ENCODE measurements around the gene LONP2. TPM values are rescaled to one million over a fixed set of nuclear protein-coding genes. Genes with fewer than 3 reads are reported as not detected.
"Not testable (repeated sequence)": the region's sequence is repeated elsewhere in the genome, so short reads cannot be mapped to it uniquely, and the experiment has no call there.

The LONP2 gene
- total RNA-seq, 1 donor: 56.8 TPM

- Histone ChIP-seq H3K27me3 (ENCODE audit: insufficient read depth, low read length) (no peaks in the 10 kb centered on the region), H3K36me3 (ENCODE audit: insufficient read depth, low read length) (no peaks in the 10 kb centered on the region), H4K20me1 (ENCODE audit: insufficient read depth, low read length) (no peaks in the 10 kb centered on the region), H2AFZ (ENCODE audit: low read length) (peak overlapping the region; percentile 78), H3K27ac (ENCODE audit: low read depth, low read length) (peak overlapping the region; percentile 64), H3K9me3 (ENCODE audit: low read depth, low read length) (no peaks in the 10 kb centered on the region), H3K4me2 (ENCODE audit: insufficient read depth, low read length) (no peak overlapping the region), H3K4me3 (ENCODE audit: insufficient read depth, low read length) (no peak overlapping the region), H3K79me2 (ENCODE audit: insufficient read depth, low read length) (no peaks in the 10 kb centered on the region), H3K4me1 (ENCODE audit: insufficient read depth, low read length) (peaks cover 11% of the 10 kb centered on the region)
- TF ChIP-seq CTCF (IDR thresholded peaks at IDR 0.05; ENCODE audit: extremely low read depth, low read depth, low read length): no peak
- DNase-seq (ENCODE audit: insufficient read length, low spot score, missing footprints): no peak
Observed at GRCh38 chr16:48394355-48394703, 150.2 kb downstream of the LONP2 start.

GRCh38 chr16:48395375-48395774, 151.3 kb downstream of the LONP2 start:
- no peaks in the 10 kb centered on the region for H3K79me2 ChIP-seq (ENCODE audit: insufficient read depth, low read length)
- no peaks in the 10 kb centered on the region for H3K9me3 ChIP-seq (ENCODE audit: low read depth, low read length)
- TF ChIP-seq CTCF (IDR thresholded peaks at IDR 0.05; ENCODE audit: extremely low read depth, low read depth, low read length): no peak
- no peak for DNase-seq (ENCODE audit: insufficient read length, low spot score, missing footprints)
- peaks cover 11% of the 10 kb centered on the region for H3K4me1 ChIP-seq (ENCODE audit: insufficient read depth, low read length)
- H3K4me3 ChIP-seq (ENCODE audit: insufficient read depth, low read length): no peak overlapping the region
- H2AFZ ChIP-seq (ENCODE audit: low read length): no peak overlapping the region
- H3K27ac ChIP-seq (ENCODE audit: low read depth, low read length): no peak overlapping the region
- no peaks in the 10 kb centered on the region for H3K36me3 ChIP-seq (ENCODE audit: insufficient read depth, low read length)
- no peaks in the 10 kb centered on the region for H3K27me3 ChIP-seq (ENCODE audit: insufficient read depth, low read length)
- H4K20me1 ChIP-seq (ENCODE audit: insufficient read depth, low read length): no peaks in the 10 kb centered on the region
- no peak overlapping the region for H3K4me2 ChIP-seq (ENCODE audit: insufficient read depth, low read length)

- H3K27ac ChIP-seq (ENCODE audit: low read depth, low read length); H3K4me3 ChIP-seq (ENCODE audit: insufficient read depth, low read length); H2AFZ ChIP-seq (ENCODE audit: low read length); H4K20me1 ChIP-seq (ENCODE audit: insufficient read depth, low read length); H3K36me3 ChIP-seq (ENCODE audit: insufficient read depth, low read length); H3K4me1 ChIP-seq (ENCODE audit: insufficient read depth, low read length); DNase-seq (ENCODE audit: insufficient read length, low spot score, missing footprints); H3K4me2 ChIP-seq (ENCODE audit: insufficient read depth, low read length); H3K79me2 ChIP-seq (ENCODE audit: insufficient read depth, low read length); H3K9me3 ChIP-seq (ENCODE audit: low read depth, low read length); H3K27me3 ChIP-seq (ENCODE audit: insufficient read depth, low read length): not testable (repeated sequence)
Observed at GRCh38 chr16:48402547-48402946, 158.4 kb downstream of the LONP2 start.

GRCh38 chr16:48405153-48405552, 161.1 kb downstream of the LONP2 start:
- peaks cover 15% of the 10 kb centered on the region for H3K4me1 ChIP-seq (ENCODE audit: insufficient read depth, low read length)
- no peaks in the 10 kb centered on the region for H3K27me3 ChIP-seq (ENCODE audit: insufficient read depth, low read length)
- no peak overlapping the region for H3K4me3 ChIP-seq (ENCODE audit: insufficient read depth, low read length)
- H3K36me3 ChIP-seq (ENCODE audit: insufficient read depth, low read length): no peaks in the 10 kb centered on the region
- no peak overlapping the region for H2AFZ ChIP-seq (ENCODE audit: low read length)
- TF ChIP-seq CTCF (IDR thresholded peaks at IDR 0.05; ENCODE audit: extremely low read depth, low read depth, low read length): no peak
- H3K9me3 ChIP-seq (ENCODE audit: low read depth, low read length): no peaks in the 10 kb centered on the region
- no peak overlapping the region for H3K27ac ChIP-seq (ENCODE audit: low read depth, low read length)
- H3K79me2 ChIP-seq (ENCODE audit: insufficient read depth, low read length): no peaks in the 10 kb centered on the region
- DNase-seq (ENCODE audit: insufficient read length, low spot score, missing footprints): no peak
- no peaks in the 10 kb centered on the region for H4K20me1 ChIP-seq (ENCODE audit: insufficient read depth, low read length)
- H3K4me2 ChIP-seq (ENCODE audit: insufficient read depth, low read length): no peak overlapping the region

GRCh38 chr16:48405907-48406306, 161.8 kb downstream of the LONP2 start:
- no peak overlapping the region for H3K4me3 ChIP-seq (ENCODE audit: insufficient read depth, low read length)
- no peaks in the 10 kb centered on the region for H3K79me2 ChIP-seq (ENCODE audit: insufficient read depth, low read length)
- H3K9me3 ChIP-seq (ENCODE audit: low read depth, low read length): no peaks in the 10 kb centered on the region
- no peaks in the 10 kb centered on the region for H3K36me3 ChIP-seq (ENCODE audit: insufficient read depth, low read length)
- no peak overlapping the region for H3K4me2 ChIP-seq (ENCODE audit: insufficient read depth, low read length)
- H3K27ac ChIP-seq (ENCODE audit: low read depth, low read length): no peak overlapping the region
- peaks cover 20% of the 10 kb centered on the region for H3K4me1 ChIP-seq (ENCODE audit: insufficient read depth, low read length)
- TF ChIP-seq CTCF (IDR thresholded peaks at IDR 0.05; ENCODE audit: extremely low read depth, low read depth, low read length): no peak
- no peaks in the 10 kb centered on the region for H3K27me3 ChIP-seq (ENCODE audit: insufficient read depth, low read length)
- no peak for DNase-seq (ENCODE audit: insufficient read length, low spot score, missing footprints)
- no peak overlapping the region for H2AFZ ChIP-seq (ENCODE audit: low read length)
- no peaks in the 10 kb centered on the region for H4K20me1 ChIP-seq (ENCODE audit: insufficient read depth, low read length)

Measured in osteoblast (primary cell).